Measurements from ENCODE around the gene COL6A5.

The COL6A5 gene

DNA sequence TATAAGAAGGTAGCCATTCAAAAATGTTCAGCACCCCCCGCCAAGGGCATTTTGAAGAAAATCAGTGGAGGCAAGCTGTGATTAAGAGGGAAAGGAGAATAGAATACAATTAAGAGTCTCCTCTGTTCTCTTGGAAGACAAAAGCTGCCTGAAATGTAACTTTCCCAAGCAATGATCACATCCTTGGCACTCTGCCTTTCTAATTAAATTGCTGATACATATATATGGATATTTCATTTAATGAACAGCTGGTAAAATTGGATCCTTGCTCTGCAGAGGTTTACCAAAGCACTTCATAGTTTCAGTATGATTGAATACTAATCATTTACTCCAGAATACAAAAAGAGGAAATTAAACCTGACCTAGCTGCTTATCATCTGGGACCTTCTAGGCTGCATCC, 182.0 kb downstream of the COL6A5 start:
- peaks cover 8% of the 10 kb centered on the region for H3K4me1 ChIP-seq (ENCODE audit: control insufficient read depth, insufficient read depth, low read length, poor library complexity, severe bottlenecking)
- no peaks in the 10 kb centered on the region for H3K9me3 ChIP-seq (ENCODE audit: control insufficient read depth, low read length)
- no peak for DNase-seq
- H3K27me3 ChIP-seq (replicated peaks; ENCODE audit: control insufficient read depth, insufficient read depth, low read length, poor library complexity, severe bottlenecking): no peaks in the 10 kb centered on the region
- H3K4me3 ChIP-seq (ENCODE audit: insufficient read depth, low read depth, low read length, poor library complexity, severe bottlenecking): no peak overlapping the region
- no peaks in the 10 kb centered on the region for H3K36me3 ChIP-seq (ENCODE audit: control insufficient read depth, insufficient read depth, low read length)
- H3K27ac ChIP-seq (ENCODE audit: insufficient read depth, low read length, poor library complexity, severe bottlenecking): no peak overlapping the region

DNA sequence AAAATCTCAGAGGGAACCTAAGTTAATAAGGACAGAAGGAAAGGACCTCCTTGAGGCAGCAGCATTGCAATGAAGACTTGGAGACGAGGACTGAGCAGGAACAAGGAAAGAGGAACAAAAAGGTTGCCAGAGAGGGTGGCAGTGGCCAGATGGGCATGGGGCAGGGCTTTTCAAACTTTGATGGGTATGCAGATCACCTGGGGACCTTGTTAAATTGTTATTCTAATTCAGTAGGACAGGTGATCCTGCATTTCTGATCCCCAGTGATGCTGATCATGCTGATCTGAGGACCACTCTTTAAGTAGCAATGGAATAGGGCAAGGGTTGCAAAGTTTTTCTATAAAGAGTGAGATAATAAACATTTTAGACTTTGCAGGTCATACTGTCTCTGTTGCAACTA, 182.6 kb downstream of the COL6A5 start:
- no peaks in the 10 kb centered on the region for H3K36me3 ChIP-seq (ENCODE audit: control insufficient read depth, insufficient read depth, low read length)
- no peaks in the 10 kb centered on the region for H3K9me3 ChIP-seq (ENCODE audit: control insufficient read depth, low read length)
- no peak overlapping the region for H3K4me3 ChIP-seq (ENCODE audit: insufficient read depth, low read depth, low read length, poor library complexity, severe bottlenecking)
- DNase-seq: no peak
- no peaks in the 10 kb centered on the region for H3K27me3 ChIP-seq (replicated peaks; ENCODE audit: control insufficient read depth, insufficient read depth, low read length, poor library complexity, severe bottlenecking)
- H3K4me1 ChIP-seq (ENCODE audit: control insufficient read depth, insufficient read depth, low read length, poor library complexity, severe bottlenecking): peaks cover 8% of the 10 kb centered on the region
- H3K27ac ChIP-seq (ENCODE audit: insufficient read depth, low read length, poor library complexity, severe bottlenecking): no peak overlapping the region

DNA sequence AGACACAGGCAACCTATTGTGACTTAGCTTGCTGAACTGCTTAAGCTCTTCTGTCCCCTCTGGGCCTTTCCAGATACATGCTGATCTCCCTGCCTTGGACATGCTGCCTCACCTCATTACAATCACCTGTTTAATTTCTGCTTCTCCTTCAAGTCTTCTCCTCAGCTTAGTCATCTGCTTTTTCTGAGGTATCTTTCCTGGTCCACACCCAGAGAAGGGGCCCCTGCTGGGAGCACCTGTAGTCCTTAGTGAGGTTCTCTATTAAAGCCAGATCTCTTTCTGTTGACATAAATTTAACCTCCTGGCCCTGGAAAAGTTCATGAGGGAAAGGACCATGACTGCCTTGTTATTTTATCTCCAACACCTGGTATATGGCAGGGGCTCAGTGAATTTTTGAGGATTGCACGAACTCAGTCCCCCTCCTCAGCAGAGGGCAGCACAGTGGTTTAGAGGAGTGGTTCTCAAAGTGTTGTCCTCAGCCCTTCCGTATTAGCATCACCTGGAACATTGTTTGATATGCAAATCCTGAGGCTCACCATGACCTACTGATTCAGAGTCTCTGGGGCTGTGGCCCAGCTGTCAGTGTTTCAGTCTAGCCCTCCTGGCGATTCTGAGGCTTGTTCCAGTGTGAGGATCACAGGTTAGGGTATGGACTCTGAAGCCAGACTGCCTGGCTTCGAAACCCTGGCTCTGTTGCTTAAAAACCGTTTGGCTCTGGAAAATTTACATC, 184.2 kb downstream of the COL6A5 start:
- Histone ChIP-seq H3K4me1 (ENCODE audit: control insufficient read depth, insufficient read depth, low read length, poor library complexity, severe bottlenecking) (peaks cover 8% of the 10 kb centered on the region), H3K4me3 (ENCODE audit: insufficient read depth, low read depth, low read length, poor library complexity, severe bottlenecking) (no peak overlapping the region), H3K27me3 (replicated peaks; ENCODE audit: control insufficient read depth, insufficient read depth, low read length, poor library complexity, severe bottlenecking) (no peaks in the 10 kb centered on the region), H3K36me3 (ENCODE audit: control insufficient read depth, insufficient read depth, low read length) (no peaks in the 10 kb centered on the region), H3K27ac (ENCODE audit: insufficient read depth, low read length, poor library complexity, severe bottlenecking) (no peak overlapping the region), H3K9me3 (ENCODE audit: control insufficient read depth, low read length) (no peaks in the 10 kb centered on the region)
- no peak for DNase-seq

DNA sequence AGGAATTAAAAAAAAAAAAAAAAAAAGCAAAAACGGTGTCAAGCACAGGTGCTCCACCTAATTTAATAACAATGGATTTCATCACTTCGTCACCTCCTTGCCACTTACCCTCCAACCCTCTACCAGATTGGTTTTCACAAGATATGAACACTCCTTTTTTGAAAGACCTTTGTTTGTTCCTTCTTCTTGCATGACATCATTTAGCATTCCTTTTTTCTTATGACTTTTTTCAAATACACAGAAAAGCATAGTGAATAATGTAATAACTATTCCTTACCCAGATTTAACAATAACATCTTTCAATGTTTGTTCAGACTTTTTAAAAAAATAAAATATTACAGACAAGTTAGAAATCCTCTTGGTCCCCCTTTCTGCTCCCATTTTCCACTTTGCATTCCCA, 187.8 kb downstream of the COL6A5 start:
- no peaks in the 10 kb centered on the region for H3K9me3 ChIP-seq (ENCODE audit: control insufficient read depth, low read length)
- no peaks in the 10 kb centered on the region for H3K27me3 ChIP-seq (replicated peaks; ENCODE audit: control insufficient read depth, insufficient read depth, low read length, poor library complexity, severe bottlenecking)
- H3K4me3 ChIP-seq (ENCODE audit: insufficient read depth, low read depth, low read length, poor library complexity, severe bottlenecking): no peak overlapping the region
- no peaks in the 10 kb centered on the region for H3K36me3 ChIP-seq (ENCODE audit: control insufficient read depth, insufficient read depth, low read length)
- DNase-seq: no peak
- peaks cover 8% of the 10 kb centered on the region for H3K4me1 ChIP-seq (ENCODE audit: control insufficient read depth, insufficient read depth, low read length, poor library complexity, severe bottlenecking)
- H3K27ac ChIP-seq (ENCODE audit: insufficient read depth, low read length, poor library complexity, severe bottlenecking): no peak overlapping the region

Measured in effector memory CD4-positive, alpha-beta T cell (primary cell).